ENCODE measurements around the gene ZNF140. TPM values are rescaled to one million over a fixed set of nuclear protein-coding genes. Genes with fewer than 3 reads are reported as not detected.

The ZNF140 gene
- 20.9 and 21.9 TPM in 2 replicates for total RNA-seq

GRCh38 chr12:133080368-133081158 lies at the start of gene ZNF140:
Gene ZNF140 (plus strand): TSS chr12:133080923. CDS start chr12:133081321, 398 bp downstream.

GRCh38 chr12:133037207-133038005 lies 43.3 kb upstream of the ZNF140 start, which contains the start of gene ZNF84:
Gene ZNF84 (plus strand): TSS chr12:133037509. CDS start chr12:133041468, 3,959 bp downstream.

GRCh38 chr12:133130038-133130807 lies 49.5 kb downstream of the ZNF140 start, which contains the start of the genes ZNF10 and ZNF891:
Gene ZNF10 (plus strand): TSS chr12:133130627. CDS start chr12:133144493, 13,866 bp downstream.
Gene ZNF891 (minus strand): TSS chr12:133130274. CDS start chr12:133121918, 8,356 bp downstream.

Other genes starting within 250 kb of the ZNF140 start
- 50.3 and 59.4 TPM in 2 replicates for gene CHFR, start 193.3 kb upstream of the ZNF140 start, total RNA-seq
- gene ZNF605, start 124.6 kb upstream of the ZNF140 start, total RNA-seq = 6.2 and 12.3 TPM in 2 replicates
- 15.7 and 23.2 TPM in 2 replicates for gene ZNF26, start 94.6 kb upstream of the ZNF140 start, total RNA-seq
- gene ZNF84, start 43.4 kb upstream of the ZNF140 start, total RNA-seq = 30.4 and 31.4 TPM in 2 replicates
- 0.86 and 0.98 TPM in 2 replicates for gene ZNF891, start 49.4 kb downstream of the ZNF140 start, total RNA-seq
- gene ZNF10, start 49.7 kb downstream of the ZNF140 start, total RNA-seq = 3.2 and 4.2 TPM in 2 replicates
- 21.9 and 23.8 TPM in 2 replicates for gene ZNF268, start 100.6 kb downstream of the ZNF140 start, total RNA-seq
- gene ANHX, start 155.0 kb downstream of the ZNF140 start, total RNA-seq = not detected in 2 replicates